Measurements from ENCODE around the gene SUN1. TPM values are rescaled to one million over a fixed set of nuclear protein-coding genes. Genes with fewer than 3 reads are reported as not detected.

SUN1 gene
- total RNA-seq, 4 donors from 2014 or later, result 243 to 263 (median 244) TPM

DNA sequence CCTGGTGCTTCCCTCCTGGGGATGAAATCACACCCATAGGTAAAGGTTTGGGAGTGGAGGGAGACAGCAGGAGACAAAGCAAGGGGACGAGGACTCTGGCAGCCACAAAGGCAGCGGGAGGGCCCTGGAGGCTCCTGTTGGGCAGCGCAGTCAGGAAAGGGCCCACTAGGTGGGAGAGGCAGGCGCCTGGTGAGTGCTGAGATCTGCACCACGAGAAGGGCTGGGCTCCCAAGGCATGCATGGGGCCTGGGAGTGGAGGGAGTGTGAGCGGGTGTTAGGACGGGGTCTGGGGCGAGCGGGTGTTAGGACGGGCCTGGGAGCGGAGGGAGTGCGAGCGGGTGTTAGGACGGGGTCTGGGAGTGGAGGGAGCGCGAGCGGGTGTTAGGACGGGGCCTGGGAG is 57.1 kb downstream of the SUN1 start:
- TF ChIP-seq EP300 (IDR thresholded peaks at IDR 0.05), result no peak
- Histone ChIP-seq H3K9me3 (no peaks in the 10 kb centered on the region), H3K27me3 (no peaks in the 10 kb centered on the region), H3K4me3 (no peak overlapping the region), H3K4me1 (peaks cover 0 to 14% (median 2%) of the 10 kb centered on the region in 4 donors), H3K27ac (no peak overlapping the region), H3K36me3 (peaks cover 19 to 79% (median 24%) of the 10 kb centered on the region in 3 donors)
- DNase-seq (ENCODE audit: low spot score in 2 of 2), result no peak
- WGBS, 2 donors, result 90 to 91% methylated on average over 16 to 18 of the region's 18 CpGs

- Histone ChIP-seq H3K4me1 (peaks cover 0 to 2% (median 1%) of the 10 kb centered on the region in 4 donors), H3K4me3 (no peak overlapping the region), H3K27me3 (no peaks in the 10 kb centered on the region), H3K9me3 (no peaks in the 10 kb centered on the region), H3K27ac (no peak overlapping the region), H3K36me3 (peaks cover 19 to 92% (median 35%) of the 10 kb centered on the region in 3 donors)
- WGBS, 2 donors, result 86 to 95% methylated on average over 15 of the region's 15 CpGs
- DNase-seq (ENCODE audit: low spot score in 2 of 2), result no peak
- TF ChIP-seq EP300 (IDR thresholded peaks at IDR 0.05), result no peak
- no peak for TF ChIP-seq POLR2A (IDR thresholded peaks at IDR 0.05)
- TF ChIP-seq, protein P1, sequence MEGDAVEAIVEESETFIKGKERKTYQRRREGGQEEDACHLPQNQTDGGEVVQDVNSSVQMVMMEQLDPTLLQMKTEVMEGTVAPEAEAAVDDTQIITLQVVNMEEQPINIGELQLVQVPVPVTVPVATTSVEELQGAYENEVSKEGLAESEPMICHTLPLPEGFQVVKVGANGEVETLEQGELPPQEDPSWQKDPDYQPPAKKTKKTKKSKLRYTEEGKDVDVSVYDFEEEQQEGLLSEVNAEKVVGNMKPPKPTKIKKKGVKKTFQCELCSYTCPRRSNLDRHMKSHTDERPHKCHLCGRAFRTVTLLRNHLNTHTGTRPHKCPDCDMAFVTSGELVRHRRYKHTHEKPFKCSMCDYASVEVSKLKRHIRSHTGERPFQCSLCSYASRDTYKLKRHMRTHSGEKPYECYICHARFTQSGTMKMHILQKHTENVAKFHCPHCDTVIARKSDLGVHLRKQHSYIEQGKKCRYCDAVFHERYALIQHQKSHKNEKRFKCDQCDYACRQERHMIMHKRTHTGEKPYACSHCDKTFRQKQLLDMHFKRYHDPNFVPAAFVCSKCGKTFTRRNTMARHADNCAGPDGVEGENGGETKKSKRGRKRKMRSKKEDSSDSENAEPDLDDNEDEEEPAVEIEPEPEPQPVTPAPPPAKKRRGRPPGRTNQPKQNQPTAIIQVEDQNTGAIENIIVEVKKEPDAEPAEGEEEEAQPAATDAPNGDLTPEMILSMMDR (IDR thresholded peaks at IDR 0.05), result no peak
These were observed 58.6 kb downstream of the SUN1 start for GRCh38 chr7:890868-891267.

DNA sequence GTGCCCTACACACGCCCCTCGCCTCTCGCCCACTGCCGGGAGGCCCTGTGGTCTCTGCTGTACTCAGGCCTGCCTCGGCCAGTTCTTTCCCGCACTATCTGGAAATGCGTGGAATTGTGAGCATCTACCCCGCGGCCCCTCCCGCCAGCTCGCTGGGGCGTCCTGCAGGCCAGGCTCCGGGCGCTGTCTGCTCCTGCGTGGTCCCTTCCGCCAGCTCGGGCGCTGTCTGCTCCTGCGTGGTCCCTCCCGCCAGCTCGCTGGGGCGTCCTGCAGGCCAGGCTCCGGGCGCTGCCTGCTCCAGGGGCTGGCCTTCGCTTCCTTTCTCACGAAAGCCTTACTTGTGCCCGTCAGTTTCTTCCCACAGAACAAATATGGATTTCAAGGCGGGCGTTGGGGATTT is 59.0 kb downstream of the SUN1 start:
- Histone ChIP-seq H3K27me3 (no peaks in the 10 kb centered on the region), H3K9me3 (no peaks in the 10 kb centered on the region), H3K4me3 (no peak overlapping the region), H3K27ac (no peak overlapping the region), H3K4me1 (no peaks in the 10 kb centered on the region), H3K36me3 (peaks cover 19 to 92% (median 40%) of the 10 kb centered on the region in 3 donors)
- no peak for TF ChIP-seq POLR2A (IDR thresholded peaks at IDR 0.05)
- no peak for TF ChIP-seq EP300 (IDR thresholded peaks at IDR 0.05)
- TF ChIP-seq, protein P1 (IDR thresholded peaks at IDR 0.05), result no peak
- WGBS, 2 donors, result 88 to 95% methylated on average over 29 of the region's 29 CpGs
- DNase-seq (ENCODE audit: low spot score in 2 of 2), result no peak

DNA sequence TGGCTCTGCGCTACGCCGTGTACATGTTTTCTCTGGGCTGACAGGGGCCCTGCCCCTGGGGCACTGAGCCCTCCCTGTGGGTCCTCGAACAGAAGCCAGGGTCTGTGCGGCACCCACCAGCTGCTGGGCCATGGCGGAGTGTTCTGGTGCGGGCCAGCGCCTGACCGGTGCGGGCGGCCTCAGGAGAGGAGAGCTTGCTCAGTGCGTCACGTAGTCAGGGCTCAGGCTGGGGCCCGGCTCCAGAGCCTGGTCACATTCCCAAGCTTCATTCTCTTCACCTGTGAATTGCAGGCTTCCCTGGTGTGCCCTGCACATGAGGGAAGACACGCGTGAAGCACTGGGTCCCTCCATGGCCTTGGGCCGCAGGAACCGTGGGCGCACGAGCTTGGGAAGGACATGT is 59.5 kb downstream of the SUN1 start:
- no peak for DNase-seq (ENCODE audit: low spot score in 2 of 2)
- Histone ChIP-seq H3K27me3 (no peaks in the 10 kb centered on the region), H3K4me3 (no peak overlapping the region), H3K4me1 (no peaks in the 10 kb centered on the region), H3K27ac (no peak overlapping the region), H3K36me3 (peaks cover 19 to 92% (median 43%) of the 10 kb centered on the region in 3 donors), H3K9me3 (no peaks in the 10 kb centered on the region)
- 92 to 95% methylated on average over 20 of the region's 20 CpGs for WGBS, 2 donors
- TF ChIP-seq, protein P1 (IDR thresholded peaks at IDR 0.05), result no peak
- no peak for TF ChIP-seq POLR2A (IDR thresholded peaks at IDR 0.05)
- TF ChIP-seq EP300 (IDR thresholded peaks at IDR 0.05), result no peak

- DNase-seq (ENCODE audit: low spot score in 2 of 2), result no peak
- Histone ChIP-seq H3K27ac (no peak overlapping the region), H3K4me3 (no peak overlapping the region), H3K9me3 (no peaks in the 10 kb centered on the region), H3K4me1 (peaks cover 0 to 8% (median 2%) of the 10 kb centered on the region in 4 donors), H3K27me3 (no peaks in the 10 kb centered on the region), H3K36me3 (peaks cover 17 to 92% (median 42%) of the 10 kb centered on the region in 3 donors)
- TF ChIP-seq POLR2A (IDR thresholded peaks at IDR 0.05) (no peak), EP300 (IDR thresholded peaks at IDR 0.05) (no peak)
- TF ChIP-seq, protein P1 (IDR thresholded peaks at IDR 0.05), result no peak
- WGBS, 2 donors, result 92 to 93% methylated on average over 48 of the region's 48 CpGs
These were observed 60.6 kb downstream of the SUN1 start for GRCh38 chr7:892648-893593.
